GM23338 (cell line): ENCODE data around the gene CPXM2.

Source experiments
- CTCF ChIP-seq, 2 experiments: fragments of 200-600 bp in 1 of 2; sonication (generic) in 1 of 2; conservative IDR thresholded peaks; 2 replicates each; pipeline versions ENCODE4 v1.5.1 to v1.6.1; 2016 to 2017; ENCODE audit warnings: antibody characterized with exemption in 2 of 2, low read depth in 2 of 2, mild to moderate bottlenecking in 2 of 2, moderate library complexity in 1 of 2
- EZH2 ChIP-seq: fragments of 200-600 bp; sonication (generic); IDR thresholded peaks from one replicate; pipeline ENCODE4 v1.8.0; 2017; ENCODE audit warnings: antibody characterized with exemption, mild to moderate bottlenecking, low read depth; ENCODE audit not compliant: unreplicated experiment
- EZH2phosphoT487 ChIP-seq: fragments of 200-600 bp; sonication (generic); IDR thresholded peaks from one replicate; pipeline ENCODE4 v1.8.1; 2018; ENCODE audit warnings: antibody characterized with exemption; ENCODE audit not compliant: unreplicated experiment

GRCh38 chr10:123865350-123865749, 26.3 kb downstream of the CPXM2 start:
- TF ChIP-seq CTCF (conservative IDR thresholded peaks at IDR 0.05; ENCODE audit: low read depth in 2 of 2) (no peak), EZH2 (no peak), EZH2phosphoT487 (no peak)
